Ovary (tissue), 3 donors: ENCODE results near the gene HOXA1.

Experiments
- CTCF ChIP-seq, 3 donors: fragments of 450-650 bp in 2 of 3; fragments of 200-600 bp in 1 of 3; IDR thresholded peaks; one replicate each; pipeline versions ENCODE4 v1.5.1 to v1.8.0; 2016 to 2022; ENCODE audit warnings: antibody characterized with exemption in 3 of 3, mild to moderate bottlenecking in 1 of 3
- EP300 ChIP-seq: sonication (generic); formaldehyde crosslinking; IDR thresholded peaks from one replicate; pipeline ENCODE4 v1.6.1; 2017; ENCODE audit warnings: antibody characterized with exemption
- donor health status: DM: no; HTN: no; CAD: no.

- no peak for TF ChIP-seq EP300
- no peak for TF ChIP-seq CTCF (IDR thresholded peaks at IDR 0.05)
Observed at GRCh38 chr7:27088002-27088922, 7.5 kb downstream of the HOXA1 start.
